Activated B cell treated with CpG ODN at 0.5 μM for 24 hours (primary cell): ENCODE results near the gene ABT1. TPM values are rescaled to one million over a fixed set of nuclear protein-coding genes. Genes with fewer than 3 reads are reported as not detected.

ENCODE experiments used
- ATAC-seq: fragments of 200-7000 bp; cut with Tn5 transposase; one replicate; pipeline ENCODE4 v1.10.0; 2021; ENCODE audit warnings: low read depth, mild to moderate bottlenecking, moderate library complexity
- CTCF ChIA-PET: fragments of 350-600 bp; sonication (Branson Sonifier 250); formaldehyde crosslinking; loops from one replicate; lab custom pipeline; 2021; ENCODE audit warnings: antibody characterized with exemption; lab: Charles Lee
- POLR2A ChIA-PET: fragments of 350-600 bp; sonication (Branson Sonifier 250); formaldehyde crosslinking; loops from one replicate; lab custom pipeline; 2021; ENCODE audit warnings: antibody characterized with exemption; lab: Charles Lee
- DNase-seq: peaks from one replicate; pipeline ENCODE4 v3.0.0; 2022
- H3K27ac Mint-ChIP-seq: one replicate; pipeline ENCODE4 v1.8.0; 2020; ENCODE audit warnings: mixed read lengths
- H3K27me3 Mint-ChIP-seq: one replicate; pipeline ENCODE4 v1.8.0; 2021; ENCODE audit warnings: mixed read lengths
- H3K36me3 Mint-ChIP-seq: one replicate; pipeline ENCODE4 v1.8.0; 2021; ENCODE audit warnings: low read depth, mixed read lengths
- H3K4me1 Mint-ChIP-seq: one replicate; pipeline ENCODE4 v1.8.0; 2021; ENCODE audit warnings: mixed read lengths
- H3K4me3 Mint-ChIP-seq: one replicate; pipeline ENCODE4 v1.8.0; 2020; ENCODE audit warnings: mild to moderate bottlenecking, mixed read lengths
- H3K9me3 Mint-ChIP-seq: one replicate; pipeline ENCODE4 v1.8.0; 2020; ENCODE audit warnings: mixed read lengths
- CTCF ChIP-seq: fragments of 200-600 bp; IDR thresholded peaks from one replicate; pipeline ENCODE4 v1.8.0; 2022; ENCODE audit warnings: antibody characterized with exemption, mild to moderate bottlenecking
- intact Hi-C: fragments of 100-400 bp; cut with micrococcal nuclease; formaldehyde crosslinking; loops from one replicate; pipeline ENCODE4 v1.15.1; 2024
- total RNA-seq: library from RNA; stranded (reverse); gene quantifications from 2 replicates; pipeline ENCODE4 v1.2.3, GENCODE V29; 2022

Gene ABT1
- total RNA-seq, 1 donor from 2014 or later: 30.7 TPM

GRCh38 chr6:26578279-26578678 lies 18.5 kb upstream of the ABT1 start:
- peaks cover 15% of the 10 kb centered on the region for H3K9me3 Mint-ChIP-seq
- no peak overlapping the region for H3K4me3 Mint-ChIP-seq
- DNase-seq (no peak), ATAC-seq (no peak)
- ChIA-PET POLR2A (interaction anchor here (2.5 kb wide), 1 partner anchor 16 kb away, joined by 15 read pairs; no protein-coding TSS in a partner anchor), CTCF (interaction anchor here (1.4 to 2.5 kb wide), 2 partner anchors 9 to 17 kb away, joined by 3 to 10 read pairs; no protein-coding TSS in a partner anchor)
- H3K27me3 Mint-ChIP-seq: peaks cover 5% of the 10 kb centered on the region
- intact Hi-C loops: loop anchor here (10.0 kb wide), 1 partner anchor 1107 kb away; no protein-coding TSS in a partner anchor
- no peak for TF ChIP-seq CTCF
- H3K27ac Mint-ChIP-seq: no peak overlapping the region
- H3K4me1 Mint-ChIP-seq: peaks cover 16% of the 10 kb centered on the region
- no peaks in the 10 kb centered on the region for H3K36me3 Mint-ChIP-seq

GRCh38 chr6:26578741-26579140 lies 18.0 kb upstream of the ABT1 start:
- DNase-seq: no peak
- POLR2A ChIA-PET: interaction anchor here (2.5 kb wide), 1 partner anchor 15 kb away, joined by 15 read pairs; no protein-coding TSS in a partner anchor
- CTCF ChIA-PET: interaction anchor here (1.4 to 2.5 kb wide), 2 partner anchors 9 to 16 kb away, joined by 3 to 10 read pairs; no protein-coding TSS in a partner anchor
- no peaks in the 10 kb centered on the region for H3K36me3 Mint-ChIP-seq
- peaks cover 10% of the 10 kb centered on the region for H3K27me3 Mint-ChIP-seq
- no peak for TF ChIP-seq CTCF
- H3K4me1 Mint-ChIP-seq: peaks cover 16% of the 10 kb centered on the region
- H3K4me3 Mint-ChIP-seq: no peak overlapping the region
- intact Hi-C loops: loop anchor here (10.0 kb wide), 1 partner anchor 1106 kb away; no protein-coding TSS in a partner anchor
- ATAC-seq: no peak
- H3K27ac Mint-ChIP-seq: no peak overlapping the region
- H3K9me3 Mint-ChIP-seq: peaks cover 15% of the 10 kb centered on the region

- POLR2A ChIA-PET: interaction anchor here (0.9 kb wide), 1 partner anchor 975 kb away, joined by 3 read pairs; no protein-coding TSS in a partner anchor
- Mint-ChIP-seq H3K36me3 (no peaks in the 10 kb centered on the region), H3K27ac (no peak overlapping the region), H3K4me3 (no peak overlapping the region), H3K9me3 (peaks cover 15% of the 10 kb centered on the region), H3K27me3 (peaks cover 16% of the 10 kb centered on the region), H3K4me1 (peaks cover 14% of the 10 kb centered on the region)
- ATAC-seq (no peak), DNase-seq (no peak)
- intact Hi-C loops: no loop called here
- CTCF ChIA-PET: no interaction called here
- TF ChIP-seq CTCF: no peak
Measured at GRCh38 chr6:26581164-26581915, 15.4 kb upstream of the ABT1 start.

GRCh38 chr6:26588965-26589364 lies 7.8 kb upstream of the ABT1 start:
- H3K27me3 Mint-ChIP-seq: peaks cover 24% of the 10 kb centered on the region
- no peaks in the 10 kb centered on the region for H3K4me1 Mint-ChIP-seq
- DNase-seq (no peak), ATAC-seq (no peak)
- ChIA-PET POLR2A (interaction anchor here (1.2 kb wide), 1 partner anchor 12 kb away, joined by 3 read pairs; no protein-coding TSS in a partner anchor), CTCF (no interaction called here)
- no peak for TF ChIP-seq CTCF
- H3K9me3 Mint-ChIP-seq: no peaks in the 10 kb centered on the region
- H3K36me3 Mint-ChIP-seq: no peaks in the 10 kb centered on the region
- H3K27ac Mint-ChIP-seq: no peak overlapping the region
- intact Hi-C loops: no loop called here
- no peak overlapping the region for H3K4me3 Mint-ChIP-seq

GRCh38 chr6:26592649-26593048 lies 4.1 kb upstream of the ABT1 start:
- H3K27ac Mint-ChIP-seq: no peak overlapping the region
- ATAC-seq: no peak
- H3K4me3 Mint-ChIP-seq: no peak overlapping the region
- H3K36me3 Mint-ChIP-seq: no peaks in the 10 kb centered on the region
- CTCF ChIA-PET: interaction anchor here (1.6 kb wide), 1 partner anchor 23 kb away, joined by 4 read pairs; no protein-coding TSS in a partner anchor
- H3K4me1 Mint-ChIP-seq: peaks cover 4% of the 10 kb centered on the region
- POLR2A ChIA-PET: interaction anchor here (4.9 kb wide), 1 partner anchor 15 kb away, joined by 15 read pairs; no protein-coding TSS in a partner anchor
- H3K27me3 Mint-ChIP-seq: peaks cover 18% of the 10 kb centered on the region
- DNase-seq: no peak
- no peak for TF ChIP-seq CTCF
- intact Hi-C loops: loop anchor here (10.0 kb wide), 2 partner anchors 882 to 1272 kb away; partner anchors contain the start of gene ZNF184
- no peaks in the 10 kb centered on the region for H3K9me3 Mint-ChIP-seq
